HG03571 (cell line): ENCODE data around the gene SNN.

Experiments used
- ATAC-seq: cut with Tn5 transposase; IDR thresholded peaks from one replicate; pipeline ENCODE4 v1.9.1; 2021; ENCODE audit not compliant: unreplicated experiment

Gene SNN

DNA sequence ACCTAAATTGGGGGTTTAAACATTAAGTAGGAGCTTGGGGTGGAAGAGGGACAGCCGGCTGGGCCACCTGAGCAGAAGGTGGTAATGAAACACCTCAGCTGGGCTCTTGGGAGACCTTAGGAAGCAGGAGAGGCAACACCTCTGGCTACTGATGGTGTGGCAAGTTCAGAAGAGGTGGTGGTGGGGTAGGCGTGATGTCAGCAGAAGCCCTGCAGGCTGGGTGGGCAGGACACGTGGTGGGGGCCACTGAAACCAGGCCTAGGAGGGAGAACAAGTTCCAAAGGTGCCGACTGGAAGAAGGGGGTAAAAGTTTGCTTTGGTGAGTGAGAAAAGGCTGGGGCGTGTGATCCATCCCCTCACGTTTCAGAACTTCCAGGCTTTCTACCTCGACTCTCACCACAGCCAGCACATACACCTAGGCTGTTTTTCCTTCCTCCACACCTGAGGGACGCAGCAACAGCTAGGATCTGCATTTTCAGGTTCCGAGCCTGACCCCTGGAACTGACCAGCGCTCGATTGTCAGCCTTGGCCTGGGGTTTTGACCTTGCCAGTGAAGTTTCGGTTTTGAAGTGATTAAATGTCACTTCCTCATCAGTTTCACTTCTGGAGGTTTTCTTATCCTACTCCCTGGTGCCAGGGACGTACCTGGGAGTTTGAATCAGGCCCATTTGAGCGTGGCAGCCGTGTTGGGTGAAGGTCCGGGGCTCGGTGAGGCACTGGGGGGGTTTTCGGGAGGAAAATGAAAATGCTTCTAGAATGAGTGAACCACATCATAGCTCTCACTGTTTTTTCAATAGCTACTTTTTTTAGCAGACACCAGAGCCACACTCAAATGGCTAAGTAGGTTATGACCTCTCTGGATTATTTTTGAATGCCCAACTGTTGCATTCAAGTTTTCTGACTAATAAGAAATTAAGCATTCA is 10.0 kb downstream of the SNN start:
- ATAC-seq, result no peak

- no peak for ATAC-seq
Observed at GRCh38 chr16:11679250-11679649, 11.0 kb downstream of the SNN start.

DNA sequence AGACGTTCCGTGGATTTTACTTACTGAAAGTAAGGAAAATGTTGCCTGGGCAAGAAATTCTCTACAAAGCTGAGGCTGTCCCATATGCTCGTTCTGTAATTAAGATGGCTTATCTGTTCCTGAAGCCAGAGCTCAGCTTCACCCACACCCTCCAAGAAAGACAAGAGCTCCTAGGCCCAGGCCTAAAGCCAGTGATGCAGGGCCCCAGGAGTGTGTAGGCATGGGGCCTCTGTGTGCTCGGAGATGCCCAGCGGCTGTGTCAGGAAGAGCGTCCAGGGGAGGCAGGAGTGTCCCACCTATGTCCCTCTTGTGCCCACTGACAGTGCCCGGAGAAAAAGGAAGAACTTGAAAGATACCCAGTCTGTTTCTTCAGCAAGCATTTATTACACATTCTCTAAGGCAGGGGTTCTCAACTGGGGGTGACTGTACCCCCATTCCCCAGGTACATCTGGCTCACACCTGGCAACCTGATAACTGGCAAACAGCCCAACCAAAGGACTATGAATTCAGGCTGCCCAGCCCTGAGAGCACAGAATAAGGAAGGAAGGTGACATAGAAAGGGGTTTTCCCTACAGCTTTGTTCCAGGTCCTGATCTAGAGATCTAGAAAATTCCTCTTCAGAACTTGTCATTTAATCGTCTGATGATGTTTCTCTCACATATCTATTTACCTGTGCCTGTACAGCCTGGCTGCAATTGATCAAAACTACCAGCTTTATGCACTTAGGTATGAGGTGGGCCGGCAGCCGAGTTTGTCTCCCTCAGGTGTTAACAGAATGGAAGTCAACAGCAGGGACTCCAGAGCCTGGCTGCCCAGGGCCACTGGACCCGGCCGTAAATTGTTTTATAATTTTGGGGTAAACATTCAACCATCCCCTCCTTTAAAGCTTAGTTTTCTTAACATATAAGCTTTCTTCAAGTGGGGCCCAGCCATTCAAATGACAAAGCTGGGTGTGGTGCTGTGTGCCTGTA is 12.0 kb downstream of the SNN start:
- ATAC-seq, result no peak

DNA sequence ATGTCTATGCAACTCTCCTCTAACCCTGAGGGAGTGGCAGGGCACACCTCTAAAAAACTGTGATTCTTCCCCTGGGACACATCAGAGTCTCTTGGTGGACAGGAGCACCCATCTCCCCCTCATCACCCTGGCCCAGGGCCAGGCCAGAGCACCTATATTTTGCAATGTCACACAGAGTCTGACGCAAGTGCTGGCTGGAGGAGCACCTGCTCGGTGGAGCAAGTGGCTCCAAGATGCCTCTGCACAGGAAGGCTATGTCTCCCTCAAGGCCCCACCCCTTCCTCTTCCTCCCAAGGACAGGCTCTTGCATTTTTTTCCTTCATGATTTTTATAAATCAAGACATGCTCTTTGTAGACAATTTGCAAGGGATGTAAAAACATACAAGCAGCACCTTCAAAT is 13.3 kb downstream of the SNN start:
- ATAC-seq, result no peak

- ATAC-seq, result peak; percentile 42
Observed at GRCh38 chr16:11681976-11682654, 13.9 kb downstream of the SNN start.

- ATAC-seq, result peak; percentile 9
Observed at GRCh38 chr16:11682655-11683096, 14.4 kb downstream of the SNN start.

- ATAC-seq, result no peak
Observed at GRCh38 chr16:11683145-11683544, 14.9 kb downstream of the SNN start.

DNA sequence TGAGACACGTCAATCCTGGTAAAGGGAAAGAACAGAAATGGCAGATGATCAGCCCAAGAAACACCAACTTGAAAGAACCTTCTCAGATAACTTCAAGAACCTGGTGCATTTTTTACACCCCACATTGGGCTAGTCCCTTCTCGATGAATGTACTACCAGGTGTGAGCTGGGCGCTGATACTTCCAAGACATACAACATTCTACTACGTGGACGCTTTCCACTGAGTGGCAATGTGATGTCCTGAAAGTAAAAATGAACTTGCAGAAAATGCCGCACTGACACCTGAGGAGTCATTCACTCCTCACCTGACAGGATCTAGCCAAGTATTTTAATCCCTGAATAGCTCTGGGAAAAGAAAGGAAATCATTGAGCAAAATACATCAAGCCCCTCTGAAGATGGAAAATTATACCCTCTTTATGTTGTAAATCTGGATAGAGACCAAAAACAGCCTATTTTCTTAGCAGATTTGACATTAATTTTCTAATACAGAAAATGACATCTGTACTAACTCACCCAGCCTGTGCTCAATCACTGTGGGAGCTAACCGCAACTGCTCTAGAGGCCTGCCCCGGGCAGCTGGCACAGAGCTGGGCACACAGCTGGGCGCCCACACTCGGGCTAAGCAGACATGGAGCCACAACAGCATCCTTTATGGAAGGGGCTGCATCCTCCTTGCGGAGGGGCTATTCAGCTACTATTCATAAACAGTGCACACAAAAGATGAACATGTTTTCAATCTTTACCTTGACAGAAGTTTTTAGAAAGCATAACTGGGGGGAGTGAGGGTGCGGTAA is 16.2 kb downstream of the SNN start:
- ATAC-seq, result no peak

GRCh38 chr16:11685844-11686618 is 17.8 kb downstream of the SNN start:
- ATAC-seq, result no peak

- no peak for ATAC-seq
Observed at GRCh38 chr16:11686713-11687380, 18.6 kb downstream of the SNN start.

- no peak for ATAC-seq
Observed at GRCh38 chr16:11687601-11688519, 19.6 kb downstream of the SNN start.

- no peak for ATAC-seq
Observed at GRCh38 chr16:11688520-11688886, 20.2 kb downstream of the SNN start.

- ATAC-seq, result peak; percentile 81
Observed at GRCh38 chr16:11689031-11689840, 21.0 kb downstream of the SNN start.

DNA sequence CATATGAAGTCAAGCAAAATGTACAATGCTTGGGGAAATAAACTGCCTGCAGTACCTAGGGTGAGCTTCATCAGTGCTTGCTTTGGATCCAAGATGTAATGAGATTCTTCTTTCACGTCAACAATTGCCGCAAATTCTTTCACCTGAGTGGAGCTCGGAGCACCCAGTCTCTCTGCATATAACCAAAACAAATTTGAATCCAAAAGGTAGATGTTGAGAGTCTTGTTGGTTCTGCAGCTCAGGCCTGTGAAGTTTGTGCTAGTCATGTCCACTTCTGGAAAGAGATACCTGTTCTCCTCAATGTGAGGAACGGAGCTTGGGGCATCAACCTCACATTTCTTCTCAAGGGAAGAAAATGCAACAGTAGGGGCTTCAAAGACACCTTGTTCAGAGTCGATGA is 23.0 kb downstream of the SNN start:
- no peak for ATAC-seq

- no peak for ATAC-seq
Observed at GRCh38 chr16:11691771-11692170, 23.5 kb downstream of the SNN start.

- no peak for ATAC-seq
Observed at GRCh38 chr16:11692171-11692570, 23.9 kb downstream of the SNN start.

- no peak for ATAC-seq
Observed at GRCh38 chr16:11692651-11693050, 24.4 kb downstream of the SNN start.
